T-helper 1 cell treated with Interleukin-12 subunit alpha and Interleukin-12 subunit beta and Interleukin-4 antibody, amounts not matched to agents 30 μg/mL and 1 μg/mL, for 36 hours (primary cell): ENCODE data around the gene SNTG2.

Experiments used
- H3K27ac Mint-ChIP-seq: one replicate; pipeline ENCODE4 v1.8.0; 2021; ENCODE audit warnings: mild to moderate bottlenecking, mixed read lengths
- H3K27me3 Mint-ChIP-seq: one replicate; pipeline ENCODE4 v1.8.0; 2021; ENCODE audit warnings: low read depth, mixed read lengths
- H3K36me3 Mint-ChIP-seq: one replicate; pipeline ENCODE4 v1.8.0; 2021; ENCODE audit warnings: low read depth, mixed read lengths
- H3K4me1 Mint-ChIP-seq: one replicate; pipeline ENCODE4 v1.8.0; 2021; ENCODE audit warnings: low read depth, mixed read lengths
- H3K4me3 Mint-ChIP-seq: one replicate; pipeline ENCODE4 v1.8.0; 2021; ENCODE audit warnings: mild to moderate bottlenecking, moderate library complexity, mixed read lengths
- H3K9me3 Mint-ChIP-seq: one replicate; pipeline ENCODE4 v1.8.0; 2021; ENCODE audit warnings: mixed read lengths

Gene SNTG2

DNA sequence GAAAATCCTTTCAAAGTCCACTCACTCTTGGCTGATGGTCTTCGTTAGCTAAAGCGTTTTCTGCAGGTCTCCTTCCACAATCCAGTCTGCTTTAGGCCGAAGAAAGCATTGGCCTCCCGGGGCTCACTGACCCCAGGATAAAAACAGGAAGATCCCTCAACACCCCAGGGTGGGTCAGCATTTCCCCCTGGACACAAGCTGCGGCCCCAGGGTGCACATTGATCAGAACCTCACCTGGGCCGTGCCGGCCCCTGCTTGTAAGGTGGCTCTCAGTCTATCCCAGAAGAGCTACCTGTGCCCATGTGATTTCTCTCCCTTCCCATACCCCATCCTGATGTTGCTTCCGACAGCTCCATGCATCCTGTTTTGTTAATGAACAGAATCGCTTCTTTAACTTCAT is 349.6 kb downstream of the SNTG2 start:
- Mint-ChIP-seq H3K4me3 (no peak overlapping the region), H3K4me1 (peaks cover 3% of the 10 kb centered on the region), H3K27me3 (peaks cover 7% of the 10 kb centered on the region), H3K9me3 (no peaks in the 10 kb centered on the region), H3K36me3 (no peaks in the 10 kb centered on the region), H3K27ac (no peak overlapping the region)

DNA sequence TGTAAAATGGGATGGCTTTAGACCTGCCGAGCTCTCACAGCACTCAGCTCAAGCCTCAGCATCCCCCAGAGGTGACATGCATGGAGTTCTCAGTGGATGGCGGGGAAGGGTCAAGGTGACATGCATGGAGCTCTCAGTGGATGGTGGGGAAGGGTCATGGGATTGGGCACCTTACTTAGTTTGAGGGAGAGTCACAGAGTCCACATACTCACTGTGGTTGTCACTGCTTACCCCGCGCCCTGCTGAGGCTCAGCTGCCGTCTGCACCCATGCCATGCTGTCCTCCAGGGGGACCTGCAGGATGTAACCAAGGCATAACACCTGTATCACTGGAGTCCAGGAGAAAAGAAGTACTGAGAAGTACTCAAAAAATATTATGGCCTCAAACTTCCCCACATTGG is 350.4 kb downstream of the SNTG2 start:
- peaks cover 7% of the 10 kb centered on the region for H3K27me3 Mint-ChIP-seq

DNA sequence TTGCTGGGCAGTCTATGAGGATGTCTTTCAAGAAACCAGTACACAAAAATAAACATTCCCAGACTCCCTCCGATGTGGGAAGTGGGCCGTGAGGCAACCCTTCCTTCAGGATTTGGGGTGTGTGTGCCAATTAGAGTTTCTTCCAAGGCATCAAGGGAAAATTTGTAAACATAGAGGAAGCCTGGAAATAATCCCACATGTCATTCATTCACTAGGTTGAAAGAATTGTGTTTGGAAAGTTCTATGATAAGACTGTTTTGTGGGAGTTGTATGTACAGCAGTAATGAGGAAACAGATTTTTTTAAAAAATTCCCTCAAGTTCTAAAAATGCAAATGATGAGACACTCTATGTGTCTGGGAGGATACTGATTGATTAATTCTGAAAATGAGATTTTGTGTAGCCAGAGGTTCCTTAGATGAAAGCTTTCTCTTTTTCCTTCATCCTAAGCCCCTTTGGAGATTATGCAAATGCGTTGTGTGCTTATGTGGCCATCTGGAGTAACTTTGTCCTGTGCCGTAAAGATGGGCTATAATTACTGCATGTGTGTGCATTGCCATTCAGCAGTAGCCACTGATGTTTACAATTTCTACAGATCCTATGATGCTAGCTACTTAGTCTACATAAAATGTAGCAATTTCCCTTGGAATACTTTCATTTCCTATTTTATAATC is 354.8 kb downstream of the SNTG2 start:
- H3K27ac Mint-ChIP-seq = no peak overlapping the region
- H3K27me3 Mint-ChIP-seq = peaks cover 7% of the 10 kb centered on the region
- no peak overlapping the region for H3K4me3 Mint-ChIP-seq
- H3K4me1 Mint-ChIP-seq = peaks cover 3% of the 10 kb centered on the region
- H3K9me3 Mint-ChIP-seq = no peaks in the 10 kb centered on the region
- no peaks in the 10 kb centered on the region for H3K36me3 Mint-ChIP-seq

More for the DNA sequence above, 350.4 kb downstream of the SNTG2 start:
- peaks cover 3% of the 10 kb centered on the region for H3K4me1 Mint-ChIP-seq
- H3K4me3 Mint-ChIP-seq = no peak overlapping the region
- H3K36me3 Mint-ChIP-seq = no peaks in the 10 kb centered on the region
- no peaks in the 10 kb centered on the region for H3K9me3 Mint-ChIP-seq
- no peak overlapping the region for H3K27ac Mint-ChIP-seq

DNA sequence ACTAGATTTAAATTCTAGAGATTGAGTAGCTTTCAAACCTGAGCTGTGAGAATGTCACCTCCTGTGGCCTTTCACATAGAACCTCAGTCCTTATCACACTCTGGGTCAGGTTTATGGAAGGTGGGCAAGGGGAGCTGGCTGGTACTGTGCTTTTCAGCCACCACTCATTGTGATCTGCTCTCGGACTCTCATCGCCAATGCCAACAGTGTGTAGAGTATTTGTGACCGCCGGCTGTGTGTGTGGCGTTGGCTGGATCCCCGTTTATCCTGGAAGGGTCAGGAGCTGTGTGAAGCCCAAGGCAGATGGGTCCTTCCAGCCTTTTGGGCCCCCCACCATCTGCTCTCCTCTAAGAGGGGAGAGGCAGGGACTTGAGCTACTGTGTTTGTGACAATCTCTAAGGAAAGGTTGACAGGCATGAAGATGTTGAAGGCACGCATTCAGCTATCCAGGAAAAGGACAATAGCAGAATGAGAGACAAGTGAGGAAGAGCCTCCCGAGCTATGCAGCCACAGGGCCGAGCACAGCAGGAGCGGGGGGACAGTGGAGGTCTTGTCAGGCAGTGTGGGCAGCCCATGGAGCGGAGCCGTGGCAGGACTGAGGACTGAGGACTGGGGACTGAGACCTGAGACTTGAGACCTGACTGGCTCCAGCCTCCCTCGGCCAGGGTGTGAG is 355.5 kb downstream of the SNTG2 start:
- Mint-ChIP-seq H3K27me3 (peaks cover 7% of the 10 kb centered on the region), H3K36me3 (no peaks in the 10 kb centered on the region), H3K27ac (no peak overlapping the region), H3K4me1 (peaks cover 3% of the 10 kb centered on the region), H3K9me3 (no peaks in the 10 kb centered on the region), H3K4me3 (no peak overlapping the region)

DNA sequence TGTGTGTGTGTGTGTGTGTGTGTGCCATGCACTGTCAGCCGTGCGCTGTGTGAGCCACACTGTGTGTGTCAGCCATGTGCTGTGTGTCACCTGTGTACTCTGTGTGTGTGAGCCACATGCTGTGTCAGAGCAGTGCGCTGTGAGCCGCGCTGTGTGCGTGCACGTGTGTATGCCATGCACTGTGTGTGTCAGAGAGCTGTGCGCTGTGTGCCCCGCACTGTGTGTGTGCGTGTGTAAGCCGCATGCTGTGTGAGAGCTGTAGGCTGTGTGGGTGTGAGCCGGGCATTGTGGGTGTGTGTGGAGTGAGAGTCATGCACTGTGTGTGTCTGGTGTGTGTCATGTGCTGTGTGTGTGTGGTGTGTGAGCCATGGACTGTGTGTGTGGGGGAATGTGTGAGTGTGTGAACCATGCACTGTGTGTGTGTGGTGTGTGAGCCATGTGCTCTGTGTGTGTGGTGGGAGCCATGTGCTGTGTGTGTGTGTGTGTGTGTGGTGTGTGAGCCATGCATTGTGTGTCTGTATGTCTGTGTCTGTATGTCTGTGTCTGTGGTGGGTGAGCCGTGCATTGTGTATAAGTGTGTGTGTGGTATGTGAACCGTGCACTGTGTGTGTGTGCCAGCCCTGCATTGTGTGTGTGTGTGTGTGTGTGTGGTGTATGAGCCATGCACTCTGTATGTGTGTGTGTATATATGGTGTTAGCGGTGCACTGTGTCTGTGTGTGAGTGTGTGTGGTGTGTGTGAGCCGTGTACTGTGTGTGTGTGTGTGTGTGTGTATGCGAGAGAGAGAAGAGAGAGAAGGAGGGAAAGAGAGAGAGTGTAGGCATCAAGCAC is 356.3 kb downstream of the SNTG2 start:
- H3K27ac Mint-ChIP-seq = no peak overlapping the region
- H3K4me1 Mint-ChIP-seq = peaks cover 3% of the 10 kb centered on the region
- no peaks in the 10 kb centered on the region for H3K9me3 Mint-ChIP-seq
- H3K36me3 Mint-ChIP-seq = no peaks in the 10 kb centered on the region
- H3K4me3 Mint-ChIP-seq = no peak overlapping the region
- H3K27me3 Mint-ChIP-seq = peaks cover 7% of the 10 kb centered on the region

DNA sequence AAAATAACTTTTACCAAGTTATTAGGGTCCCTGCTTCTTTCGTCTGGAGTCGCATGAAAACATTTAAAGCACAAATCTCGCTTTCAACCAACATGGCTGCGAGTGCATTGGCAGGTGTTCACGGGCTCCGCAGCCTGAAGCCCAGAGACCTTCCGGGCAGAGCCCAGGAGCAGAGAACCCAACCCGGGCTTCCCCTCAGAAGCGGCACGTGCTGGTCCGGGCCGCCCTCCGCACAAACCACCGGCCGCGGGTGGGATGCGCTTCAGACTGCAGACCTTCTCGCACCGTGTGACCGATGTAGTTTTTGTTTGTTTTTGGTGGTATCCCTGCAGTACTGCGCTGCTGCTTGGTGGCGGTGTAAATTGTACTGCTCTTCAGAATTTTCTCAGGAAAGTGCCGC is 357.0 kb downstream of the SNTG2 start:
- Mint-ChIP-seq H3K36me3 (no peaks in the 10 kb centered on the region), H3K27ac (no peak overlapping the region), H3K4me1 (peaks cover 2% of the 10 kb centered on the region), H3K4me3 (no peak overlapping the region), H3K27me3 (peaks cover 2% of the 10 kb centered on the region), H3K9me3 (no peaks in the 10 kb centered on the region)

DNA sequence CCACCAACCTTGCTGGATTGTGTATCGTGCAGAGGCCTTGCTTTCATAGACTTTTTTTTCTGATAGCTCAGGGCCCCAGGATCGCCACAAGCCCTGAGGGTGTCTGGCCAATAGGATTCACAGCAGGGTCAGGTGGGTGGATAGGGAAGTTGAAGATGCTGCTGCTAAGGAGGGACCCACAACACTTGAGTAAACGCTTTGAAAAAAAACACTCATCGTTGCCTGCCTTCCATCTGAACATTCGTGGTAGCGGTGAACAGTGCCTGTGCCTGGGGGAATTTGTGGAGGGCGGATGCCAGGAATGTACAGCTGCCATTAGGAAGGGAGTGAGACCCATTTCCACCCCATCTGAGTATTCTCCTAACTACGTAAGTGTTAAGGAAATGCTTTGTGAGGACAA is 358.0 kb downstream of the SNTG2 start:
- H3K27me3 Mint-ChIP-seq = no peaks in the 10 kb centered on the region
- no peaks in the 10 kb centered on the region for H3K36me3 Mint-ChIP-seq
- H3K4me1 Mint-ChIP-seq = no peaks in the 10 kb centered on the region
- H3K9me3 Mint-ChIP-seq = no peaks in the 10 kb centered on the region
- no peak overlapping the region for H3K27ac Mint-ChIP-seq
- H3K4me3 Mint-ChIP-seq = no peak overlapping the region

DNA sequence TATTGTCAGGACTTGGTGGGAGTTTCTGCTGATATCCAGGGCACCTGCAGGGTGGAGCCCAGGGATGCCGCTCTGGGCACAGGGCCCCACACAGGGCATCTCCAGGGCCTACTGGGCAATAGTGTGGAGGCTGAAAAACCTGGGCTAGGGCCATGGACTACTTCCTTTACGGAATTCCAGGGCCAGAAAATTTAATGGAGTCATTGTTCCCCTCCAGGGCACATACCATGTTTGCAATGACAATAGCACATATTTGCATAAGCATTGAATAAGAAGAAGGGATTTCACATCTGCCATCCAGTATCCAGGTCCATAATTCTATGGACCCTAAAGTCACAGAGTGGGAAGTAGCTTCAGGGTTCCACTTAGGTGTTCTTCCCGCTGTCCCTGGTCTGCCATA is 358.9 kb downstream of the SNTG2 start:
- Mint-ChIP-seq H3K4me3 (no peak overlapping the region), H3K36me3 (no peaks in the 10 kb centered on the region), H3K27me3 (no peaks in the 10 kb centered on the region), H3K27ac (no peak overlapping the region), H3K4me1 (no peaks in the 10 kb centered on the region), H3K9me3 (no peaks in the 10 kb centered on the region)

DNA sequence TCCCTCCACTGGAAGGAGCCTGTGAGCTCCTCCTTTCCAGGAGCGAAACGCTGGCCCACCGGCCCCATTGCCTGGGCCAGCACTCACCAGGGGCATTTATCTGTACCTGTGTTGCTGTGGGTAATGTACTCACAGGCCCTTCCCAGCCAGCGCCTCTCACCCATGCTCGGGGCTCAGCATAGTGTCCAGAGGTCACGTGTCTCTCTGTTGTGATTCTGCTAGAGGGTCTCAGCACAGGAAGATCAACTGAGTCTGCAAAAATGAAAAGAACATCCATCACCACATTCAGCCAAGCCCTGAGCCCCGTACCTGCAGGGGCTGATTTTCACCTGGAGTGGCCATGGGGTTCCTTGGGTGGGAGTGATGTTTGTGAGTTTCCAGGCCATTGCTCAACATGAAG is 359.6 kb downstream of the SNTG2 start:
- Mint-ChIP-seq H3K4me3 (no peak overlapping the region), H3K4me1 (no peaks in the 10 kb centered on the region), H3K36me3 (no peaks in the 10 kb centered on the region), H3K27ac (no peak overlapping the region), H3K27me3 (no peaks in the 10 kb centered on the region), H3K9me3 (no peaks in the 10 kb centered on the region)

DNA sequence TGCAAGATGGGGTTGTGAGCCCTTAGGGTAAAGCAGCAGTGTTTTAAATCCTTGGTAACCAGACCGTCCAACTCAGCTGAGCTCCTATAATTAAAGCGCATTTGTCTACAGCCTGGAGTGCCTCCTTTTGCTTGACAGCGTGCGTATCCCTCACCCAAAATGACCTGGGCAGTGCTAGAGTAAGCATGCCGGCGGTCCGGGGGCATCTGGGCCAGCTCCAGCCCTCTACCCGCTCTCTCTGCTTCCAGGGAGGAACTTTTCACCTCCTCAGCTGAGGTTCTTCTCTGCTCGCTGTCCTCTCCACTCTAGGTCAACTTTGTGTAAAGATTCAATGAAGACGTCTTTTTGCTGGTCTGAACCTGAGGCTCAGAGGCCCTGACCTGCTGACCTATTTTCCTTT is 360.2 kb downstream of the SNTG2 start:
- Mint-ChIP-seq H3K9me3 (no peaks in the 10 kb centered on the region), H3K4me1 (no peaks in the 10 kb centered on the region), H3K27ac (no peak overlapping the region), H3K4me3 (no peak overlapping the region), H3K36me3 (no peaks in the 10 kb centered on the region), H3K27me3 (no peaks in the 10 kb centered on the region)

DNA sequence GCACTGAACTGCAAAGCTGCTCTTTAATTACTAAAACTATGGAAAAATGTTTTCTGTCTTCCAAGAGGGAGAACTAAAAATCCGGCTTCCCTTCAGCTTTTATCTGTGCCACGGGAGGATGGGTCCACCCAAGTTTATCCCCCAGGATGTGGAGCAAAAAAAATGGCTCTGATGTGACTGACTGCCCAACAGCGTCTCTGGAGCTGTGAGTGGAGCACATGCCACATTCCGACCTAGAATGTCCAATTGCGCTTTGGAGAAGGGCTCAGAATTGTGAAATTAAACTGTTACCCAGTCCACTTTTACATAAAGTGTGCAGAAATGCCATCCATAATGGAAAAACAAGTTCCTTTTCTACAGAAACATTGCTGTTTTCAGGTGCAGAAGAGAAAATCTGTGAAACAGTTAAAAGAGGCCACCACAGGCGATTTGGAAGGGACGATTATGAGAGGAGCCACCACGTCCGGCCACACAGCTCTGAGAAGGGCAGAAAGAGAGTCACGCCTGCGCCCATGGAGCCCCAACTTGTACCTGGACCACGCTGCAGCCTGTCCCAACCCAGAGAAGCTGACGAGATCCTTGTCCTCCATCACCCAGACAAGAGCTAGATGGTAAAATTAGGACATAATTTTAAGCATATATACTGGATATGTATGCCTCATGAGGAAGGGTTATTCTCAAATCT is 362.7 kb downstream of the SNTG2 start:
- H3K27ac Mint-ChIP-seq = no peak overlapping the region
- H3K9me3 Mint-ChIP-seq = no peaks in the 10 kb centered on the region
- H3K36me3 Mint-ChIP-seq = no peaks in the 10 kb centered on the region
- no peaks in the 10 kb centered on the region for H3K4me1 Mint-ChIP-seq
- H3K4me3 Mint-ChIP-seq = no peak overlapping the region
- no peaks in the 10 kb centered on the region for H3K27me3 Mint-ChIP-seq

DNA sequence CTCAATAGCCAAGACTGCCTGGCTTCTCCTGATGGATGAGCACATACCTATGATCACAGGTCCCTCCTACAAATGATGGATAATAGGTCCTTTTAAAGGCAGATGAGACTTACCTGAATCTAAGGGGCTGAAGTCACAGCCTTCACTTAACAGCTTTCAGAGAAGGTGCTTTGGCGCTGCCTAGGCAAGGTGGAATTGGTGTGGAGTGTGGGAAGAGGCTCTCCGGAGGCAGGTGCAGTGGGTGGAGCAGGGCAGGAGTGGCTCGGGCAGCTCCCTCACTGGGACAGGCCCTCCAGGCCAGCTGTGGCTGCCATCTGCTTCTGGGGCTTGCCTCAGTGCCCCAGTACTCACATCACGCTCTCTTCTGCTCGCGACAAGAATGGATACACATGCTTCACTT is 363.6 kb downstream of the SNTG2 start:
- no peaks in the 10 kb centered on the region for H3K4me1 Mint-ChIP-seq
- H3K4me3 Mint-ChIP-seq = no peak overlapping the region
- H3K9me3 Mint-ChIP-seq = no peaks in the 10 kb centered on the region
- H3K27me3 Mint-ChIP-seq = no peaks in the 10 kb centered on the region
- no peaks in the 10 kb centered on the region for H3K36me3 Mint-ChIP-seq
- no peak overlapping the region for H3K27ac Mint-ChIP-seq

DNA sequence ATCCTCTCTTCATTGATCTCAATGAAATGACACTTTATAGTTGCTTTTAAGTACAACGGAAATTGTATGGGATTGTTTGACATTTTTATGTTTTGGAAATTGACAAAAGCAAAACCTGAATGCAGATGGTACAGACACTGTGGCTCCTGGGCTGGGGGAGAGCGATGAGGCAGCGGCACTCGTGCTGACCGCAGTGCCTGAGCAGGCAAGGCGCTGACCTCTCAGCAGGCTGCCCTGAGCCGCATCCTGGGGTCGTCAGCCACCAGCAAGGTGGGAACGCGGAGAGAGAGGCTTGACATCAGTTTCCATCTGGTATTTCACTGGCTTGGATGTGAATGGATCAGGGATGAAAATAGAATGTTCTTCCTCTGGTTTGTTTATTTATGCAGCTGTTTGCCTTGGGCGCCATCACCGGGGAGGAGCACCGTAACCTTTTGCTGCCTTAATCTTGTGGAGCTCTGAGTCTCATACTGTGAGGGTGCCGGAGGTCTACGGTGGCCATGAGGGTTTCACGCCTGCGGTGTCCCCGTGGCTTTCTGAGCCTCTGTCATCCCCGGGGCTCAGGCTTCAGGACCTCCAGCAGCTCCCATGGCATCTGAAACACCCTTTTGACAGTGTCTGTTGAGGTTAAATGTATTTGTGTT is 367.8 kb downstream of the SNTG2 start:
- Mint-ChIP-seq H3K9me3 (no peaks in the 10 kb centered on the region), H3K36me3 (no peaks in the 10 kb centered on the region), H3K4me3 (no peak overlapping the region), H3K4me1 (no peaks in the 10 kb centered on the region), H3K27me3 (no peaks in the 10 kb centered on the region), H3K27ac (no peak overlapping the region)

DNA sequence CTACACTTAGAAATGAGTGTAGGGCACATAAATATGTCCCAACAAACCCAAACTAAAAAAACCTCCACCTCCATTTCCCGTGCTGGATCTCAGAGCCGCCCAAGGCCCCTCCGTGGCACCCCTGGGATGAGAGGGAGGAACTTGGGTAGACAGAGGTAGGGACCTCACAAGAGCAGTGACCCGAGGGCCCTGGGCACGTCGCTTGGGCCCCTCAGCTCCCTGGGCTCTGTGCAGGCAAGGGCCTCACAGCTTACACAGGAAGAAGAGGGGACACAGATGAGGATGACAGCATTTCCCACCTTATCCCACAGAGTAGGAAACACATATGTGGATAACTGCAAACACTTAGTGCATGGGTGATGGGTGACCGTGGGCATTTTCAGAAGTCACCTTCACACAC is 368.7 kb downstream of the SNTG2 start:
- no peaks in the 10 kb centered on the region for H3K36me3 Mint-ChIP-seq
- no peaks in the 10 kb centered on the region for H3K4me1 Mint-ChIP-seq
- no peaks in the 10 kb centered on the region for H3K27me3 Mint-ChIP-seq
- H3K9me3 Mint-ChIP-seq = no peaks in the 10 kb centered on the region
- no peak overlapping the region for H3K27ac Mint-ChIP-seq
- H3K4me3 Mint-ChIP-seq = no peak overlapping the region
